Fibroblast of skin of left quadriceps (primary cell): Measurements from ENCODE around the gene UMAD1.
"Not testable (repeated sequence)": the region's sequence is repeated elsewhere in the genome, so short reads cannot be mapped to it uniquely, and the experiment has no call there.

Experiments used
- DNase-seq, 2 experiments: peaks; one replicate each; pipeline ENCODE4 v3.0.0-alpha.2; 2013; ENCODE audit warnings: low read depth in 2 of 2

The UMAD1 gene

GRCh38 chr7:7652798-7653540 lies 12.4 kb downstream of the UMAD1 start:
- no peak for DNase-seq

- DNase-seq: no peak
These were observed 13.1 kb downstream of the UMAD1 start for GRCh38 chr7:7653593-7654187.

- DNase-seq: no peak
These were observed 14.6 kb downstream of the UMAD1 start for GRCh38 chr7:7654964-7655715.

DNA sequence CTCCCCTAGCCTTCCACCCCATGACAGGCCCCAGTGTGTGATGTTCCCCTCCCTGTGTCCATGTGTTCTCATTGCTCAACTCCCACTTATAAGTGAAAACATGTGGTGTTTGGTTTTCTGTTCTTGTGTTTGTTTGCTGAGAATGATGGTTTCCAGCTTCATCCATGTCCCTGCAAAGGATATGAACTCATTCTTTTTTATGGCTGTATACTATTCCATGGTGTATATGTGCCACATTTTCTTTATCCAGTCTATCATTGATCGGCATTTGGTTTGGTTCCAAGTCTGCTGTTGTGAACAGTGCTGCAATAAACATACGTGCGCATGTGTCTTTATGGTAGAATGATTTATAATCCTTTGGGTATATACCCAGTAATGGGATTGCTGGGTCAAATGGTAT lies 15.9 kb downstream of the UMAD1 start:
- DNase-seq: not testable (repeated sequence)

- DNase-seq: no peak
These were observed 22.0 kb downstream of the UMAD1 start for GRCh38 chr7:7662527-7662926.

GRCh38 chr7:7664291-7664690 lies 23.7 kb downstream of the UMAD1 start:
- no peak for DNase-seq

DNA sequence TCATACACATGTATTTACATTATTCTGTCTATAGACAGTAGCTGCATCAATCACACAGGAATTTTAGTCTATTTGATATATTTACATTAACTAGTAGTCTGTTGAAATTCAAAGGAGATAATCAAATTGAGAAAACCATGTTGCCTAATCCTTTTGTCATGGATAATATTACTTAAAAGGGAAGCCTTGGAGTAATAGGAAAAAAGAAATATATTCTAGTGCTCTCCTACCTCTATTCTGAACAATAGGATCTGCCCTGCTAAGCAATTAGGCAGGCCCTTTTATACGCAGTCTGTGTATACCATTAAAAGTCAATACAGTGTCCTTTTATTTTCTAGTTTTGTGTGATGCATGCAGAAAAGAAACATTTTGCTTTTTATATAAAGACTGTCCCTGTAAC lies 24.5 kb downstream of the UMAD1 start:
- no peak for DNase-seq

- DNase-seq: no peak
These were observed 26.6 kb downstream of the UMAD1 start for GRCh38 chr7:7667187-7667586.

DNA sequence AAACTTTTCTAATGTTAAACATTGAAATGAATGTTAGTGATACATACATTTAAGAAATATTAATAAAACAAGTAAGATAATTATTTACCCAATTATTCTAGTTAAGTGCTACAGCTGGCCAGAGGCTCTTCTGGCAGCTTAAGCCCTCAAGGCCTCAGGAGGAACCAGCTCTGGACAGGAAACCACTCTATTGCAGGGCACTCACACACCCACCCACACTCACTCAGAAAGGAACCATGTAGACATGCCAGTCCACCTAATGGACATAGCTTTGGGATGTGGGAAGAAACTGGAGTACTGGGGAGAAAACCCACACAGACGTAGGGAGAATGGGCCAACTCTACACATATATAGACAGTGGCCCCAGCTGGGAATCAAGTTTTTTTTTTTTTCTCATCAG lies 28.2 kb downstream of the UMAD1 start:
- DNase-seq: no peak

DNA sequence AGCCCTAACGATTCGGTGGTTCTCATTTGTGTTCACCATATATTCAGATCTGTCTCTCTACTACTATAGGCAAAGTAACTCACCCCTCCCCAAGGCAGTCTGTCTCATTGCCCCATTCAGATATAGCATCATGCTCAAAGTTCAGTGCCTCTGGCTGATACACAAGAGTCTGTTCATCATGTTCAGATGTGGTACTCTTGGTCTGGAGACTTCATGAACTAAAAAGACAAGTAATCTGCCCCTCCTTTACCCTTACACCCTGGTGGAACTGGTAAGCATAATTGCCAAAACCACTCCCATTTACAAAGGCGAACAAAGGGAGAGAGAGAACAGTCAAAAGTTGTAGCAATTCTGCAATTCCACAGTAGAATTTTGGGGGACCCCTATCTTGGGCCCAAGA lies 29.9 kb downstream of the UMAD1 start:
- no peak for DNase-seq

DNA sequence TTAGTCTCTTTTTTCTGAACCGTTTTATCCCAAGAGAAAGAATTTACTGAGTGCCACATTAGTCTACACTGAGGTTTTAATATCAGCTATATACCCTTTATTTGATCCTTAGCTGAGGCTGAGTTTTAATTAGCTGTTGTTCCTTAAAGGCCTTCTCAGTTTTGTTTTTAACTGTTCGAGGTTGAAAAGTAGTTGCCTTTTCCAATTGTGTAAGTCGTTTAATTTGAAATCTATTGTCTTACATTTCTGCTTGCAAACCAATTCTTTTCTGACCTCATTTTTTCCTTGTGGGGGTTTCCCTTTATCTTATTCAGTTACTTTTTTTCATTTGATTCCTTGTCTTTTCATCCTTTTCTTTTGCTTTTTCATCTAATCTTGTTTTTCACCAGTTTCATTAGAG lies 30.8 kb downstream of the UMAD1 start:
- no peak for DNase-seq

- DNase-seq: no peak
These were observed 32.1 kb downstream of the UMAD1 start for GRCh38 chr7:7672545-7673239.

- DNase-seq: no peak
These were observed 32.6 kb downstream of the UMAD1 start for GRCh38 chr7:7673240-7673550.

DNA sequence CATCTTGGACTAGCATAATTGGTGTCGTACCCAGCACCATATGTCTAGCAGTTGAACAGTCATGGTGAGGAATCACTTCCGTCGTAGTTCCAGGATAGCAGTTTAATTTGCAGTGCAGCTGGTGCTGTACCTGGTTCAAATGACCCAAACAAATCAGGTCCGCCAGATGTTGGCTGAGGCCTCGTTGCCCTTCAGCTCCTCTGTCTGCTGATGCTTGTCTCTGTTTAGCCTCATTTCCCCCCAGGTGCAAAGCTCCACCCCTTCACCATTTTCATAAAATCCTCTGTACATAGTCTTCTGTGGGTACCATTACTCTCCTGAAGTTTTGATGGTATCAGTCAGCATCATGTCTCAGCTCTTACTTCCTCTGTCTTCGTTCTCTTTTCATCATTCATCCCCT lies 35.1 kb downstream of the UMAD1 start:
- no peak for DNase-seq

GRCh38 chr7:7679640-7680039 lies 39.1 kb downstream of the UMAD1 start:
- not testable (repeated sequence) for DNase-seq

DNA sequence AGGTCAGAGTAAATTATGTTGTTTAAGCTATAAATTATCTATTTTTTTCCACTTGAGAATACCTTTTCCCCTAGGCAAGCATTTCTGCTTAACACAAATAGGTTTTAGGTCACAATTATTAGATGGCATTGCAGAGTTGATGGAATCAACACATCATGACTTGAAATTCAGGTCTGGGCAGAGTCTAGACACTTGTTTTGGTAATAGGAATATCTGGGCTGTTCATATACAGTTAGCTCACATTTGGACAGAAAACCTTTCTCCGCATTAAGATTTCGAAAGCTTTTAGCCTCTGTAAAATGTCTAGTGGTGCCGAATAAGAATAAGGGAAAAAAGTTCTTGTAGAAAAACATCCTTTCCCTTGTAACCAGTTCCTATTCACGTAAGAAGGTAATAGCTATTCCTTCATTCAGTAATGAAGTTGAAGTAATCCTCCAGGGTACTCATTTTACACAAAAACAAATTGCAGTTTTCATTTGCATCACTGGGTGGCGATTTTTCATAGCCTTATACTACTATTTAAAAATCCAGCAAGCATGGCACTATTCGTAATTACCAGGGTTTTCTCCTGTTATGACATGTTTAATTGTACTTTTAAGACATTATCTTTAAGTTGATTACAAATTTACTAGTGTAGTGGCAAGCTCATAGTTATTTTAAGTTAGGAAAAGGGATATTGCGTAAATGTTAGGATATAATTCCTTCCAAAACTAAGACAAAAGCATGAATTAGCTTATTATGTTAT lies 40.8 kb downstream of the UMAD1 start:
- peak; percentile 29 to 49 for DNase-seq

- no peak for DNase-seq
These were observed 41.4 kb downstream of the UMAD1 start for GRCh38 chr7:7681936-7682329.

GRCh38 chr7:7682861-7683260 lies 42.3 kb downstream of the UMAD1 start:
- no peak for DNase-seq

- DNase-seq: no peak
These were observed 46.4 kb downstream of the UMAD1 start for GRCh38 chr7:7686811-7687508.

DNA sequence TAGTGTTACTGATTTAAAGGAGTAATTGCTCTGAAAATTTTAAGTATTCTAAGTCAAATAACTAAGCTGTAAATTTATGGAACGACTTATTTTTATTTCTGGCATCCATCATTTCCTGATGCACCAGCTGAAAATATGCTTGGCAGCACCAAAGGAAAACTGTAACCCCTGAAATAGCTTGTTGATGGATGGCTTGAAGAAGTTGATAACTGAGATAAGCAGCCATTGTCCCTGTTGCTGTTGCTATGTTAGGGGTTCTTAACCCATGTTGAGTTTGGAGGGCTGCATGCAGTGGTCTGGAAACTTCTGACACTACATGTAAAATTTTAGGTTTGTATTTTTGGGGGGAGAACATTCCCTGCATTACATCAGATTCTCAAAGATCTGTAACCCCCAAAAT lies 47.2 kb downstream of the UMAD1 start:
- no peak for DNase-seq

GRCh38 chr7:7688310-7688709 lies 47.8 kb downstream of the UMAD1 start:
- no peak for DNase-seq
